HG03565 (cell line): ENCODE results near the gene GTF2H2C_2.
A peak's percentile ranks its signal among the peaks of the same experiment; 100 is the strongest.
"Not testable (repeated sequence)": the region's sequence is repeated elsewhere in the genome, so short reads cannot be mapped to it uniquely, and the experiment has no call there.

Experiments
- ATAC-seq: cut with Tn5 transposase; IDR thresholded peaks from one replicate; pipeline ENCODE4 v1.9.1; 2021; ENCODE audit warnings: mild to moderate bottlenecking, moderate library complexity; ENCODE audit not compliant: unreplicated experiment

Gene GTF2H2C_2

DNA sequence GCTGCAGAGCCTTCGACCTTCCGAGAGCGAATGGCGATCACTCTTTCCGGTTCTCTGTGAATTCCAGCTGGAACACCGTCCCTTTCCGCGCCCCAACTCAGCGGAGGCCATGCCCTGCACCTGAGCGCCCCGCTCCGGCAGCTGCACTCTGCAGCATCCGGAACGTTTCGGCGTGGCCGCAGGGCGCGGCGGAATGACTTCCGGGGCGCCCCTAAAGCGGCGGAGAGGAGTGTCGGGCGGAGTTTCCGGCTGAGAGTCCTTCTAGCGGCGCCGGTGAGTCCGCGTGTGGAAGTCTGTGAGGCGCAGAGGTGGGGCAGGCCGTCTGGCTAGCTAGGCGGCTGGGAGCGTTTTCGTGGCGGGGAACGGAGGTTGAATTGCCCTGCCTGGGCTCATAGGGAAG is at the start of gene GTF2H2C_2:
GTF2H2C_2 (plus strand) TSS at position 252 of the 400 bp plus-strand sequence.
- peak; percentile 95 for ATAC-seq

DNA sequence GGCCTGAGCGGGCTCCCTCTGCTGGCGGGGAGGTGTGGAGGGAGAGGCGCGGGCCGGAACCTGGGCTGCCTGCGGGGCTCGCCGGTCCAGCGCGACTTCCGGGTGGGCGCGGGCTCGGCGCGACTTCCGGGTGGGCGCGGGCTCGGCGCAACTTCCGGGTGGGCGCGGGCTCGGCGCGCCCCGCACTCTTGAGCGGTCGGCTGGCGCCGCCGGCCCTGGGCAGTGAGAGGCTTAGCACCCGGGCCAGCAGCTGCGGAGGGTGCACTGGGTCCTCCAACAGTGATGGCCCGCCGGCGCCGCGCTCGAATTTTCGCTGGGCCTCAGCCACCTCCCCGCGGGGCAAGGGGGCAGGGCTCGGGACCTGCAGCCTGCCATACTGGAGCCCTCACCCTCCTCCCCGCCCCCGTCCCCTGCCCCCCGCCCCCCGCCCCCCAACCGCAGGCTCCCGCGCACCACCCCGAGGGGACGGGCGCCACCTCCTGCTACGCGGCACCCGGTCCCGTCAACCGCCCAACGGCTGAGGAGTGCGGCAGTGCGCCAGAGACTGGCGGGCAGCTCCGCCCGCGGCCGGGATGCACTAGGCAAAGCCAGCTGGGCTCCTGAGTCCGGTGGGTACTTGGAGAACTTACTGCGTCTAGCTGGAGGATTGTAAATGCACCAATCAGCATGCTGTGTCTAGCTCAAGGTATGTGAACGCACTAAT is 14.0 kb upstream of the GTF2H2C_2 start:
- ATAC-seq = not testable (repeated sequence)

DNA sequence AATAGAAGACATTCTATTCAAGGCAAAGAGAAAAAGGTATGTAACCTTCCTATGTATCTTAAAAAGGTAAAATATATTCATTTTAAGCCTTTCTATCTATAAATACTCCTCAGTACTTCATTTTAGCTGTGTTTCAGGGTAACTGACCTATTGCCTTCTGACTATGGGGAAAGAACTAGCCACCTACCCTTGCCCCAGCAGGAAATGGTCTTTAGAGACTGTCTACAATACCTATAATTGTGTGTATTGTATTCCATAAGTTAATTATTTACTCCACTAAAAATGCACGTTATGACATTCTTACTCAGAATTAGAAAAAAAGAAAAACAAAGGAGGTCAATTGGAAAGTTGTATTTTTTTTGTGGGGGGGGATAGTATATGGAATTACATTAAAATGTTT is 6.2 kb downstream of the GTF2H2C_2 start:
- ATAC-seq = not testable (repeated sequence)

DNA sequence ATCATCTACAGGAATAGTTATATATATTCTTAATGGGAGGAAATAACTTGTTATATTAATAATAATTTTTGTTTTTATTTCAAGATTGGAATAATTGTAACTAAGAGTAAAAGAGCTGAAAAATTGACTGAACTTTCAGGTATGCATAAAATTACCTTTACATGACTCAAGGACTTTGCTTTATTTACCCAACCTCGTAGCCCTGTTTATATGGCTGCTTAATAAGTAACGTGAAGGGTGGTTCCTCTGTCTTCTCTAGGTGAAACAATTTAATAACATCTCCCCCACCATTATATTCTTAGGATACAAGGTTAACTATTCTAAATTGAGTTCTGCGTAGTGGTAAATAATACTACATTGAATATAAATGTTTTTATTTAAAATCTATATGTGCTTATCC is 8.0 kb downstream of the GTF2H2C_2 start:
- ATAC-seq = not testable (repeated sequence)

DNA sequence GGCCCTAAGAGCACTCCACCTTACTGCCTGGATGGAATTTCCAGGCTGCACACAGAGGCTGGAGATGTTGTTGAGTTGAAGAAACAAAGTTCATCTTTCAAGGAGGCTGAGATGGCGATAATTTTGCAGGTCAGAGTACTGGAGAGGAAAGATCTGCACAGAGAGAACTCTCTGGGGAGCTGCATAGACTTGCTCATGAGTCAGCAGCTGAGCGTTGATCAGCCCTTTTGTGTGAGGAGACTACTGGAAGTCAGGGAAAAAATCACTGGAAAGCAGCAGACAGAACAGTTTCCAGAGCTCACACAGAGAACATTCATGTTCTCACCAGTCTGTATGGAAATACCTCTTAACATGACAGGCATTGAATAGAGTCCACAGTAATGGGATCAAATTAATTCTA is 23.4 kb downstream of the GTF2H2C_2 start:
- ATAC-seq = not testable (repeated sequence)

DNA sequence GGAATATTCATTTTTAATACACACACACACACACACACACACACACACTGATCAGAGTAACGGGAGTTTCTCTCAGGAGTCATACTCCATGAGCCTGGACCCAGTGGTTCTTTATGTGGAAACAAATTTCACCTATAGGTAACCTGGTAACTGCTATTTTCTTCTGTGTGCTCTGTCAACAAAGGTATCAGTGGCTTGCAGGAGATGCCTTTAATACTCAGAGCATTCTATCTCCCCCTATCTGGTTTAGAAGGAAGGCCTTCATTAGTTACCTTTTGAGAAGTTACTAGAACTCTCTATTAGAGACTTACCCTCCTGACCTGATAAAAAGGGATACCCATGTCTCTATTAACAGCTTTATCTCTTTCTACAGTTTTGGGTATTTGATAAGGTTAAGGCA is 34.4 kb downstream of the GTF2H2C_2 start:
- ATAC-seq = not testable (repeated sequence)

DNA sequence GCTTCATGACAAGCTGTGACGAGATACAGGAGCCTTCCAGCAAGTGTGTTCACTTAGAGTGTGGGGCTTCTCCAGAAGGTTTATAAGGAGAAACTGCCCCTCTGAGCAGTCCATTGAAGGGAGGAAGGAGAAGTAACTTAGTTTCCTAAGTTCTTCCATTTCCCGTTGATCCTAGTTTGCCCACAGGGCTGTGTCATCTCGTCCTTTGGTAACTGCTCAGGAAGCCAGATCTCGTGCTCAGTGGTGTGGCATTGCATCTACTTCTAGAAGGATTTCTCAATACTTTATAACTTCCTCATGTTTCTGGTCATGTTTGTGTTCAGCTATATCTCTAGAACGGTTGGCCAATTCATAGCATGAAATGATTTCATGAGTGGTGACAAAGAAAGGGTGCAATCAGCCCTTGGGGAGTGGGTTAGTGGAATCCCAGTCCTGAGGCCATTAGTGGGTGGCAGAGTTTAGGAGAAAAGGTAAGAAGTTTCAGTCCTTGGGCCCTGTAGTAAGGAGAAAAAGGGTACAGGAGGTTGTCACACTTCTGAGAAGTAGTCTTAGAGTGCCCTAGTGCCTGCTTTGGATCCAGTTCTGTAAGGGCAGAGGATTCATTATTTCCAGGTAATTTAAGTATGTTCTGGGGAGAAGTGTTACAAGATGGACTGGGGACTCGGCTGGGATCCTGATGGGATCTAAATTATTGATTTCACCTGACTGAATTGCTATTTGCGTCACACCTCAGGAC is 36.2 kb downstream of the GTF2H2C_2 start:
- ATAC-seq = not testable (repeated sequence)

DNA sequence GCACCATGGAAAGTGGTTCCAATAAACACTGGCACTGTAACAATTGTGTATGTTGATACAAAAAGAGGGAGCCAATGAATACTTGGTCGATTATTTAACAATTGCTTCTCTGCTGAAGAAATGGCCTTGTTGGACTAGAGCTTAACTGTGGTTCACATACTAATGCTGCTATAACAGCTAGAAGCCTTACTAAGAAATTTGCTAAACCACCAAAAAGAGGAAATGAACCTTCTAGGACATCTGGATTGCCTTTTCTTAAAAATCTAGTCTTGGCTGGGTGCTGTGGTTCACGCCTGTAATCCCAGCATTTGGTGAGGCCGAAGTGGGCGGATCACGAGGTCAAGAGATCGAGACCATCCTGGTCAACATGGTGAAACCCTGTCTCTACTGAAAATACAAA is 41.9 kb downstream of the GTF2H2C_2 start:
- peak; percentile 89 for ATAC-seq

DNA sequence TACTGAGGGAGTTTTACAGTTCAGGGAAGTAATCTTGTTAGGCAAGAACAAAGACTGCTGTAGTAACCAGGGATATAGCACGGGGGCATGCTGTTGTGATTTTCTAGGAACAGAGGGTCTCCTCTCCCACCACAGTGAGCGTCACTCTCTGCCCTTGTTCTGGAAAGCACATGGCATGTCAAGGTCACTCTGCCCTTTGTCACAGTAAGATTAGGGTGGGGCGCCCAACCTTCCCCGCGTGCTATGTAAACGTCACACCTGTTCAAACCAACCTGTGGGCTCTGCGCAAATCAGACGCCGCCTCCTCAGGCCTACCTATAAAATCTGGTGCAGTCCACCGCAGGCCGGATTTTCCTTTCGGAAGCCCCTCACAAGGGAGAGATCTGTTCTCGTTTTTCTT is 44.0 kb downstream of the GTF2H2C_2 start:
- not testable (repeated sequence) for ATAC-seq

DNA sequence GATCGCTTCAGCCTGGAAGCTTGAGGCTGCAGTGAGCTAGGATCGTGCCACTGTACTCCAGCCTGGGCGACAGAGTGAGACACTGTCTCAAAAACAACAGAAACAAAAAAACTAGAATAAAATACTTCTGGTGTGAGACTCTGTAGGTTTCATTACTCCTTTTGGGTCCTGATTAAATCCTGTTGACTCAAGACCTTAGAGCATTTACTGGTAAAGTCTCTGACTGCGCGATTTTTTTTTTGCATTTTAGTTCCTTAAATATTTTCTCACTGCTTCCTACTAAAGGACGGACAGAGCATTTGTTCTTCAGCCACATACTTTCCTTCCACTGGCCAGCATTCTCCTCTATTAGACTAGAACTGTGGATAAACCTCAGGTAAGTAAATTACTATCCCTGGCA is 46.8 kb downstream of the GTF2H2C_2 start:
- not testable (repeated sequence) for ATAC-seq

DNA sequence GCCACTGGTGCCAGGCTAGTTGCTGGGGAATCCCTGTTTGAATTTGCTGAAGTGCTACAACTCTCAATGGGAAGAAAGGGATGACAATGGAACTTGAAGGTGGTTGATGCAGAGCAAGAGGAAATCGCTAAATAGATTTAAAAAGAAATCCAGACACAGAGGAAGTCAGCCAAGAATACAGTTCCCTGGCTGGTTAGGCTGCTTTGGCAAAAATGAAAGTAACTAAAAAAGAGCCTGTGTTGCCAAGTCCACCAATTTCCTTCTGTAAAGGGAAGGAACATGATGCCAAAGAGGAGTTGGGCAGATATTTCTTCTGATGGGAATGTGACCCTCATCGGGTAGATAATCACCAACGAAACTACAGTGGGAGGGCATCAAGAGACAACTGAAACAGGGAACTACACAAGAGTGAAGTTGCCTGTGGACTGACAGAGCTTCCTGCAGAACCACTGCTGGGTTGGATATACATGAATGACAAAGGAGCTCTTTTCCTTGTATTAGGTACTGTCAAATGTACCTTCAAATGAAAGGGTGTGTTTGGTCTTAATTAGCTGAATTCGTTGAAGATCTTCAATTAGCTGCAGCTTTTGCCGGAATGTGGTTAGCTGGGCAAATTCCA is 49.0 kb downstream of the GTF2H2C_2 start:
- not testable (repeated sequence) for ATAC-seq

DNA sequence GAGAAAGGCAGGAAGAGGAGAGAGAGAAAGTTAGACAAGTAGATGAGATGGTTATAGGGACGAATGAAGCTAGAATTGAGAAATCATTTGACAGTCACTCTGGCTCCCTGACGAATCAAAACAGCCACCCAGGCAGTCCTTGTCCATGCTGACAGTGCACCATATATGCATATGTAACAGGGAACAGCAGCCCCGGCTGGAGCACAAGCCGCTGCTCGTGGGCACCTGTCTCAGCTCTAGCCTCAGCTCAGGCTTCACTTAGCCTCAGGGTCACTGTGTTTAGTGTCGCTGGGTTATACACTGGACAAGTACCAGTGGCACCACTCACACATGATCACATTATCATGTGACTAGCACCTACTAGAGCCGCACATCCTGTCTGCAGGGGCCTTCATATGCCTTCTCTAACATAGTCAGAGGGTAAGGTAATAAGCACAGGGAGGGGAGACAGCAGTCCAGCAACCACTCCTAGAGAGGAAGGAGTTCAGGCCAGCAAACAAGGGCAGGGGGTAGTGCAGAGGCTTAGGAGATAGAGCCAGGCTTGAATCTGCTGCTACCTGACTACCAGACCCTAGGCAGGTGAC is 54.9 kb downstream of the GTF2H2C_2 start:
- ATAC-seq = not testable (repeated sequence)
